HUES6 (cell line): ENCODE results near the gene KIF5A.
"Not testable (repeated sequence)": the region's sequence is repeated elsewhere in the genome, so short reads cannot be mapped to it uniquely, and the experiment has no call there.

Source experiments
- H3K27ac ChIP-seq: 2 replicates; pipeline ENCODE4 v1.7.0; 2013; ENCODE audit warnings: low read depth, mild to moderate bottlenecking, low read length, inconsistent platforms
- H3K27me3 ChIP-seq: 2 replicates; pipeline ENCODE4 v1.6.1; 2013; ENCODE audit warnings: low read length; ENCODE audit not compliant: control insufficient read depth, insufficient read depth
- H3K36me3 ChIP-seq: 2 replicates; pipeline ENCODE4 v1.6.1; 2013; ENCODE audit warnings: low read length; ENCODE audit not compliant: control insufficient read depth, insufficient read depth
- H3K4me1 ChIP-seq: 2 replicates; pipeline ENCODE4 v1.6.1; 2013; ENCODE audit warnings: low read length; ENCODE audit not compliant: control insufficient read depth, insufficient read depth
- H3K4me3 ChIP-seq: 2 replicates; pipeline ENCODE4 v1.5.1; 2013; ENCODE audit warnings: low read depth, low read length
- H3K9ac ChIP-seq: one replicate; pipeline ENCODE4 v1.6.1; 2013; ENCODE audit warnings: mild to moderate bottlenecking, low read length
- H3K9me3 ChIP-seq: 2 replicates; pipeline ENCODE4 v1.6.1; 2013; ENCODE audit warnings: low read depth, low read length; ENCODE audit not compliant: control insufficient read depth, insufficient read depth

Gene KIF5A

GRCh38 chr12:57549909-57550640, at the start of gene KIF5A:
Gene KIF5A, plus strand, starts transcription at chr12:57550044. Its CDS starts 228 bp downstream, at chr12:57550272.
- H3K36me3 ChIP-seq: no peaks in the 10 kb centered on the region
- H3K27me3 ChIP-seq: peaks cover 33% of the 10 kb centered on the region
- H3K9ac ChIP-seq: peak within 1 kb of the TSS; percentile 25
- H3K4me3 ChIP-seq: peak within 1 kb of the TSS; percentile 87
- no peaks in the 10 kb centered on the region for H3K9me3 ChIP-seq
- H3K27ac ChIP-seq: no peak within 1 kb of the TSS
- H3K4me1 ChIP-seq: peaks cover 26% of the 10 kb centered on the region

GRCh38 chr12:57500213-57500612, 49.6 kb upstream of the KIF5A start:
- peaks cover 91% of the 10 kb centered on the region for H3K36me3 ChIP-seq

GRCh38 chr12:57502311-57502969, 47.4 kb upstream of the KIF5A start:
- not testable (repeated sequence) for H3K4me1 ChIP-seq, H3K4me3 ChIP-seq, H3K27ac ChIP-seq, H3K27me3 ChIP-seq, H3K9me3 ChIP-seq, H3K9ac ChIP-seq
- H3K36me3 ChIP-seq: peaks cover 86% of the 10 kb centered on the region

More at GRCh38 chr12:57500213-57500612, 49.6 kb upstream of the KIF5A start:
- H3K9me3 ChIP-seq: no peaks in the 10 kb centered on the region
- no peaks in the 10 kb centered on the region for H3K4me1 ChIP-seq
- H3K4me3 ChIP-seq: no peak overlapping the region
- H3K27ac ChIP-seq: no peak overlapping the region
- no peak overlapping the region for H3K9ac ChIP-seq
- H3K27me3 ChIP-seq: no peaks in the 10 kb centered on the region

GRCh38 chr12:57506541-57506940, 43.3 kb upstream of the KIF5A start:
- H3K4me1 ChIP-seq, H3K9me3 ChIP-seq, H3K27me3 ChIP-seq, H3K27ac ChIP-seq, H3K4me3 ChIP-seq, H3K9ac ChIP-seq: not testable (repeated sequence)
- peaks cover 82% of the 10 kb centered on the region for H3K36me3 ChIP-seq

GRCh38 chr12:57507796-57508195, 42.0 kb upstream of the KIF5A start:
- peaks cover 82% of the 10 kb centered on the region for H3K36me3 ChIP-seq
- H3K27me3 ChIP-seq, H3K9me3 ChIP-seq, H3K9ac ChIP-seq, H3K4me1 ChIP-seq, H3K27ac ChIP-seq, H3K4me3 ChIP-seq: not testable (repeated sequence)

GRCh38 chr12:57511161-57511560, 38.7 kb upstream of the KIF5A start:
- Histone ChIP-seq H3K4me3 (no peak overlapping the region), H3K27ac (no peak overlapping the region), H3K9me3 (no peaks in the 10 kb centered on the region), H3K4me1 (no peaks in the 10 kb centered on the region), H3K36me3 (peaks cover 81% of the 10 kb centered on the region), H3K27me3 (no peaks in the 10 kb centered on the region), H3K9ac (no peak overlapping the region)

GRCh38 chr12:57511588-57512325, 38.1 kb upstream of the KIF5A start:
- no peaks in the 10 kb centered on the region for H3K4me1 ChIP-seq
- no peaks in the 10 kb centered on the region for H3K9me3 ChIP-seq
- no peaks in the 10 kb centered on the region for H3K27me3 ChIP-seq
- no peak overlapping the region for H3K4me3 ChIP-seq
- no peak overlapping the region for H3K27ac ChIP-seq
- peaks cover 81% of the 10 kb centered on the region for H3K36me3 ChIP-seq
- no peak overlapping the region for H3K9ac ChIP-seq

- Histone ChIP-seq H3K4me3 (no peak overlapping the region), H3K9ac (no peak overlapping the region), H3K27ac (no peak overlapping the region), H3K27me3 (no peaks in the 10 kb centered on the region), H3K36me3 (peaks cover 90% of the 10 kb centered on the region), H3K4me1 (no peaks in the 10 kb centered on the region), H3K9me3 (no peaks in the 10 kb centered on the region)
Measured at GRCh38 chr12:57512665-57513064, 37.2 kb upstream of the KIF5A start.

- Histone ChIP-seq H3K27ac (no peak overlapping the region), H3K36me3 (peaks cover 96% of the 10 kb centered on the region), H3K4me3 (no peak overlapping the region), H3K9ac (no peak overlapping the region), H3K27me3 (no peaks in the 10 kb centered on the region), H3K9me3 (no peaks in the 10 kb centered on the region), H3K4me1 (peaks cover 3% of the 10 kb centered on the region; the same call in 1 of the 2 replicates)
Measured at GRCh38 chr12:57513266-57513665, 36.6 kb upstream of the KIF5A start.

- H3K9me3 ChIP-seq, H3K27ac ChIP-seq, H3K4me1 ChIP-seq, H3K27me3 ChIP-seq, H3K4me3 ChIP-seq, H3K9ac ChIP-seq: not testable (repeated sequence)
- H3K36me3 ChIP-seq: peaks cover 97% of the 10 kb centered on the region
Measured at GRCh38 chr12:57513677-57514076, 36.2 kb upstream of the KIF5A start.

- H3K27ac ChIP-seq, H3K4me3 ChIP-seq, H3K9ac ChIP-seq, H3K27me3 ChIP-seq, H3K9me3 ChIP-seq: not testable (repeated sequence)
- peaks cover 13% of the 10 kb centered on the region; the same call in 1 of the 2 replicates for H3K4me1 ChIP-seq
- H3K36me3 ChIP-seq: peaks cover 96% of the 10 kb centered on the region
Measured at GRCh38 chr12:57514246-57514645, 35.6 kb upstream of the KIF5A start.
